RPMI7951 (cell line): ENCODE measurements around the gene SELP. TPM values are rescaled to one million over a fixed set of nuclear protein-coding genes. Genes with fewer than 3 reads are reported as not detected.
A peak's percentile ranks its signal among the peaks of the same experiment; 100 is the strongest.

Experiments used
- DNase-seq: peaks from one replicate; pipeline ENCODE4 v3.0.0-alpha.2; 2012; ENCODE audit warnings: low read depth
- total RNA-seq: library from RNA; depleted of rRNA; stranded (reverse); fragments of >200 nt; shearing (Covaris generic); gene quantifications from 2 replicates; pipeline ENCODE4 v1.2.3, GENCODE V29; 2014

The SELP gene
- total RNA-seq, 1 experiment from 2014 or later = not detected

DNA sequence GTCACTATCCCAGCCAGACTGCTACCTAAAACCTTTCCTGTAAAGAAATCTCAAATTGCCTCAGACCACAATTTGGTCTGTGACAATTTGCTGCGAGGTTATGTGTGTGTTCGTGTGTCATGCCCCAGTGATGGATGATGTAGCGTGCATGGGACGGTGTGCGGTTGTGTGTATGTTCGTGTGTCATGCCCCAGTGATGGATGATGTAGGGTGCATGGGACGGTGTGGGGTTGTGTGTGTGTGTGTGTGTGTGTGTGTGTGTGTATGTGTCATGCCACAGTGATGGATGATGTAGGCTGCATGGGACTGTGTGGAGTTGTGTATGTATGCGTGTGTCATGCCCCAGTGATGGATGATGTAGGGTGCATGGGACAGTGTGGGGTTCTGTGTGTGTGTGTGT lies 9.4 kb downstream of the SELP start:
- DNase-seq = no peak

DNA sequence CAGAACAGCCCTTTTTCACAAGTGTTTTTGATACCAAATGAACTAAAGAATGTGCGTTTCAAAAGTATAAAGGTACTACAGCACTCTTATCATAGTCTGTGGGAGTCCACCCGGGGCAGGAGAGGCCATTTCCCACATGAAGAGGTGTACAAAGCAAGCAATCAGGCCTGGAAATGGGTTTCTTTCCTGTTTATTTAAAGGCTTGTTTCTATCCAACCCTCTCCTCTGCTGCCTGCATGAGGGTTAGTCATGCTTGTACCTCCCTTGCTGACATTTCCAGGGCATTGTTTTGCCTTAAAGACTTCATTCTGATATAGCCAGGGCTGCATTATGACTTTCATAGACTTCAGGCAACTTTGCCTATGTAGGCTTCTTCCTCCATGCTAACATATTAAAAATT lies 11.6 kb downstream of the SELP start:
- no peak for DNase-seq

DNA sequence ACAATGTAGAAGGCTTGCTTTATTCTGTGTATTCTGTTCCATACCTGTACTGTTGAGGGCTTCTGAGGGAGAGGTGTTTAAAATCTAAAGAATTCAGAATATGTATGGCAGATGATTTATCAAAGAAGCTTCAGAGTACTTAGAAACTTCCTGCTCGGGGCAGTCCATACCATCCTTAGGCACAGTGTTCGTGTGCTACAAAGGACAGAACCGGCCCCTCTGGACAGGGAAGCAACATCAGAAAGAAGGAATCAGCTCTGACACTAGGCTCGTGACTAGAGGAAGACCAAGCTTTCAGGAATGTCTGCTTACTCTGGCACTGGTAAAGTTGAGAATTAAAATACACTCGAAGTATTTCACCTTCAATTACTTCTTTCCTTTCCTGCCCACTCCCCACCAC lies 14.1 kb downstream of the SELP start:
- no peak for DNase-seq

DNA sequence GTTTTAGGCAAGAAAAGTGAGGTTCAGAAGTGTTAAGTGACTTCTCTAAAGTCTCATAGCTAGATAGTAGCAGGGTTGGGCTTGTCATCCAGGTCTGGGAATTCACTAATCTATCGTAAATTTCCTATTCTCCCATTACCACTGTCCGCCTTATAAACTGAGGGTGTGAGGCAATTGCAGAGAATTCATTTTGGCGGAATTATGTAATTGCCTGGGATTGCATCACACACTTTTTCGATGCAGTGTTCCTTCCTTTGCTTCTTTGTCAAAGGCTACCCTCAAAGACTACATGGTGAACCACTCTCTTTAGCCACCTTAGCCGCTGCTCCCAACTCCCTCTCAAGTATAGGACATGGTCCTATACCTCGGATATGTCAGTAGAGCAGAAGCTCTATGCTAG lies 19.1 kb downstream of the SELP start:
- no peak for DNase-seq

DNA sequence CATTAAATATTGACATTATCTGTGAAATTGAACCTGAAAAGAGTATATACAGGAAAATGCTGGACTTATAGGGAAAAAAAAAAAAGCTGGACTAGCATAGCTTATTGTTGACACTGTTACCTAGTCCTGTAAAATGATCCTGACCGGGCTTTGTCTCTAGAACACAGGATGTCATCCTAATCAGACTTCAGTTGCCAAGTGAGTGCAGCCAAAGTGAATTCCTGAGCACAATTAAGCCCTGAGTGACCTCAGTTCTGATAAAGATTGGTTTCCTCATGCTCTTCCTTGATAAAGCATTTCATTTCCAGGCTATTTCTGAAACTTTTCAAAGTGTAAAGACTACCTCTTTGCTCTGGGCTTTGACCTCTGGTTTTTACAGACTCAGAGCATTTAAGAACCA lies 19.8 kb downstream of the SELP start:
- DNase-seq = no peak

DNA sequence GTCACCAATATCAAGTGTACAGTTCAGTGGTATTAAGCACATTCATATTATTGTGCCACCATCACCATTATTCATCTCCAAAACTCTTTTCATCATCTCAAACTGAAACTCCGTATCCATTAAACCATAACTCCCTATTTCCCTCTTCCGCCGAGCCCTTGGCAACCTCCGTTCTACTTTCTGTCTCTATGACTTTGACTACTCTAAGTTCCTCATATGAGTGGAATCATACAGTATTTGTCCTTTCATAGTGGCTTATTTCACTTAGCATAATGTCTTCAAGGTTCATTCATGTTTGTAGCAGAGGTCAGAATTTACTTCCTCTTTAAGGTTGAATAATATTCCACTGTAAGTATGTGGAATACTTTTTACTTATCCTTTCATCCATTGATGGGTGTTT lies 21.7 kb downstream of the SELP start:
- DNase-seq = no peak

DNA sequence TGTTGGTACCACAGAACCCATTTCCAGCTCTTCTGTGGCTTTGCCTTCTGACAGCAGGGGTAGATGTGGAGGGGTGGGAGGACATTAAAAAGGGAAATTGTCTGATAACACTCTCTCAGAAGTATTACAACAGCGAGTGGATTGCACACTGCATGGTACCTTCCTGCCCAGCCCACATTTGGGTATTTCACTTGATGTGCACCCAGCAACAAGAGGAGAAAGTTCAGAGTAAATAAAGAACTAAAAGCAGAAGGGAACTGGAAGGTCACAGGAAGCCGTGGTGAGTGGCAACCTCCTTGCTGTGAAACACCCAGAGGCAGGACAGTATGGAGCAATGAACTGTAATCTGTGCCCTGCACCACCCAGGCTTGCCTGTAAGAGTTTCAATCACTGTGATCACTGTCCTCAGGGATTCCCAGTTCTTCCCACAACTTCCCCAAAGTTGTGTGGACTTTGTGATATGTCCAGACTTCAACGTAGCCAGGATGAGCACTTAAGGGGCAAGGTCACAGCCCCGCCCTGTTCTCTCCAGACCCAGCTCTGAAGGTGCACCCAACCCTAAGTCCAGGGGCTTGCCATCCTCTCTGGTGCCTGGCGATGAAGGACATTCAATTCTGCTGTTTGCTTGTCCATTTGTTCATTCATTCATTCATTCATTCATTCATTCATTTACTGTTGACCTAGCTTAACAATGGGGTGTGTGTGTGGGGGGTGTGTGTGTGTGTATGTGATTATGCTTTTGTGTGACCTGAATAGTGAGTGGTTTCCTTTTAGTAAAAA lies 25.0 kb downstream of the SELP start:
- no peak for DNase-seq

DNA sequence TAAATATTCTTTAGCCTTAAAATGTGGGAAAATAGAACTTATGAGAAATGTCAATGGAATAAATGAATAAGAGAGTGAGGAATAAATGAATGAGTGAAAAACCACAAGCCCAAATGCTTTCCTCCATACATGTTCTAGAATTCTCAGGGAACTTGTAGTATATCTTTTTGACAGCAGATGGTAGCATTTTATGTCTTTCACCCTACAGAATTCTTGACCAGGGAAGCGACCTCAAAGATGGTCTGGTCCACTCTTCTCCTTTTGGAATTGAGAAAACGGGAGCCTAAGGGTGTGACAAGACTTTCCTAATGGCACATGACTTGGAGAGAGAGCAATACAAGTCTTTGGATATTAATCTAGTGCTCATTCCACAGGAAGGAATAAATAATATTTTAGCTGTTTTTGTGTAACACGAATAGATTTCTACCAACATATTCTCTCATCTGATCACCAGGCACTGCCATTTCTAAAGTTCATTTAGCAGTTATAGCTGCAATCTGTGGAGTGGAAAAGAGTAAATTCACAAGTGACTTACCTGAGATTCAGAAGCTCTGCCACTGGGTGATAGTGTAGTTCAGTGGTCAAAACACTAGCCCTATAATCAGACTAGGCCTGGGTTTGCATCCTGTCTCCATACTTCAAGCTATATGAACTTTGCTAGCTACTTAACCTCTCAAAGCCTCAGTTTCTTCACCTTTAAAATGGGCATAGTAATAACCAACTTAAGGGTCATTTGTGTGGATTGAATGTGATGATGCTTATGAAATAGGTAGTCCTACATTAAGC lies 28.6 kb downstream of the SELP start:
- DNase-seq = peak; percentile 10

DNA sequence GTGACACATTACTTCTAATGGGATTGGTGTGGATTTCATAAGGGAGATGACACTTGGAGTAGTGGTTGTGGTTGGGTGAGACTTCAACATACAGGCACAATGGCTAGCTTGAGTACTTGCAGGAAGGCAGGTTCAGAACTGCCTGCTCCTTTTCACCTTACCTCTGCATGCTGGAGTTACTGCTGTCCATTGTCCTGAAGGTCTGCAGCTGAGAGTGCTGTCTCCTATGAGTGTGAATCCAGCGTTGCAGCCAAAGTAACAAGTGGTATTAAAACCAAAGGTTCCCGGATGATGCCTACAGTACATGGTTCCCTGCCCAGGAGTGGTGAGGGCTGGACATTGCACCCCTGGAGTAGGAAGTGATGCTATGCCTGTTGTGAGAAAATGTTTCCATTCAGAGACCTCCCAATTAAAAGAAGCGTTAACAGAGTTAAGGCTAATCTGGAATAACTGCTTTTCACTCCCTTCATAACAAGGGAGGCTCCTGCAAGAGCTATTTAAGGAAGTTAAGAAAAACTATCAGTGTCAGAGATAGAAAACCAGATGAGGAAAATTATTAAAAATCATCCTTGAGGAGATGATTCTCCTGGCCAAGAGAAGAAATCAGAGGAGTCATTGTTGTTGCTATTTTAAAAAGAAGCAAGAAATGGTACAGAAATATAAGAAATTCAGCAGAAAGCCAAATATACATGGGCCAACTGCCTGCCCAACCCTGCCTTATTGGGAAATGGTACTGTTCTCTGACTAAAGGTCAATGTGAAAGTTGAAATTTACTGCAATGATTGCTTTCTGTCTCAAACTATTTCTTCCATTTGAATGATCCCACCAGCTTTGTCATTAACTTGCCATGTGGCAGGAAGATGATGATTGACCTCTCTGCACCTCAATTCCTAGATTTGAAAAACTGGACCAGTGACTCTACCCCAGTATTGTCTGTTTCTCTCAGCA lies 33.9 kb downstream of the SELP start:
- DNase-seq = peak; percentile 18

DNA sequence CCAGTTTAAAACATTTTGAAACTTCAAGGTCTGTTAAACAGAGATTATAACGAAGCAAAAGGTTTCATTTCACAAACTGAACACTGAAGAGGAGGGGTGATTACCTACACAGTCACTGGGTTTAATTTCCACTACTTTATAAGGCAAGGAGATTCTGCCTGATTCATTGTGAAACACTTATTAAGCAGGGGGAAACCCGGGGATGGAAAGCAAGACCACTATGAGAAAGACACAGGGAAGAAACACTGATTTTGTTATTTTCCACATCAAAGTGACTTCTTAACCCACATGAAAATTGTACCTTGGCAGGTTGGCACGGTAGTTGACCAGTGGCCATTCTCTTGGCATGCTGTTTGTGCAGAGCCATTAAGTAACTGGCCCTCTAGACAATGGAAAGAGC lies 35.5 kb downstream of the SELP start:
- no peak for DNase-seq

DNA sequence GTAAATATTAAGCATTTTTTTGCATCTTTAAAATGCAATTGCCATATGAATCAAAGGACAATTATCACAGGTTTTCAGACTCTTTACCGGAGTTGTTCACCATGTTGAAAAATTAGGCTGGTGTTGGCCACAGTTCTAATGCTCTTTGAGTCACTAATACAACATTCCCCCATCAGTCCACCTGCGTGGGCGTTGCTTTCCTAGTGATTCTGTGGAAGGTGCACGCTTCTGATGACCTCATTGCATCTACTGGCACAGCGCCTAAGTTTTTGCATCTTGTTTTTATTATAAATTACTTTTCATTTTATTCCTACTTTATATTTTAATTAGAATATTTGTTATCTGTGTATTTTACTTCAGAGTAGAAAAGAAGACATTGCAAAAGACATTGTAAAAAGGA lies 39.0 kb downstream of the SELP start:
- DNase-seq = no peak

DNA sequence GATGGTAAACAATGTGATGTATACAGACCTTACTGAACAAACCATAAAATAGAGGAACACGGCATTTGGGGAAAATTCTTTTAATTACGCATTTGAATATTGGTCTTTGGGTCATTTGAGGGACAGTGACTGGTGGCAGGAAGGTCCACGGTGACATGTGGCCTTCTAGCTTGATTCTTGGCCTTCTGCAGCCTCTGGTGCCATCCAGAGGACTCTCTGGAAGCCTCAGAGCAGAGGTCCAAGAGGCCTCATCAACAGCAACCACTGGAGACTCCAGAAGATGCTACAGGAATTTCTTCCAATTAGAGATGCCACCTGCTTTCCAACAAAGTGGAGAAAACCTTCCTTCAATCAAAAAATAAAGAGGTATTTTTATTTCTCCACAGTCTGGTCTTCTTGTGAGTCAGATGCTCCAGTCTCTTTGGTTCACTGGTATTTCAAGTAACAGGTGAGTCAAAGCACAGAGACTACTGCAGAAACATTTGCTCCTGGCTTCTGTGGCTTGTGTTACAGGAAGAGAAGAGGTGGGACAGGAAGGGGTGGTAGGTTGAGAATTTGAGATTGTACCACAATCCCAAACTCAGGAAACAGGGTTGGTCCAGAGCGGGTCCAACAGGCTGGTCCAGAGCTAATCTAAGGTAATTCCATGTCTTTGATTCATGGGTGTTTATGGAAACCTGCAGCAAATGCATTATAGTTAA lies 41.0 kb downstream of the SELP start:
- DNase-seq = no peak

DNA sequence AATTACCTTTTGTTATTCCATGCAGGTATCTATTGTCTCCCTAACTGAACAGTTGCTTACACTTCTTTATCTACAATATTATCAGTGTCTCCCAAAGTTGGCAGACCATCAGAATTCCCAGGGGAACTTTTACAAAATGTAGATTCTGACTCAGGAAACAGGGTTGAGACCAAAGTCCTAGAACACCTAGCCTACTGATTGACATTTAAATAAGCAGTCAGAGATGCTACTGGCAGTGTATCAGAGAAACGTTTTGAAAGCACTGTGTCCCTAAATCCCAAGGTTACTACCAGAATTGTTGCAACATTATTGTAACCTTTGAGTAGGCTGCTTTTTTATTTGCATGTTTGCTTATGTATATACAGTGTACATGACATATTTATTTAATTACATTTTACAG lies 41.8 kb downstream of the SELP start:
- no peak for DNase-seq

DNA sequence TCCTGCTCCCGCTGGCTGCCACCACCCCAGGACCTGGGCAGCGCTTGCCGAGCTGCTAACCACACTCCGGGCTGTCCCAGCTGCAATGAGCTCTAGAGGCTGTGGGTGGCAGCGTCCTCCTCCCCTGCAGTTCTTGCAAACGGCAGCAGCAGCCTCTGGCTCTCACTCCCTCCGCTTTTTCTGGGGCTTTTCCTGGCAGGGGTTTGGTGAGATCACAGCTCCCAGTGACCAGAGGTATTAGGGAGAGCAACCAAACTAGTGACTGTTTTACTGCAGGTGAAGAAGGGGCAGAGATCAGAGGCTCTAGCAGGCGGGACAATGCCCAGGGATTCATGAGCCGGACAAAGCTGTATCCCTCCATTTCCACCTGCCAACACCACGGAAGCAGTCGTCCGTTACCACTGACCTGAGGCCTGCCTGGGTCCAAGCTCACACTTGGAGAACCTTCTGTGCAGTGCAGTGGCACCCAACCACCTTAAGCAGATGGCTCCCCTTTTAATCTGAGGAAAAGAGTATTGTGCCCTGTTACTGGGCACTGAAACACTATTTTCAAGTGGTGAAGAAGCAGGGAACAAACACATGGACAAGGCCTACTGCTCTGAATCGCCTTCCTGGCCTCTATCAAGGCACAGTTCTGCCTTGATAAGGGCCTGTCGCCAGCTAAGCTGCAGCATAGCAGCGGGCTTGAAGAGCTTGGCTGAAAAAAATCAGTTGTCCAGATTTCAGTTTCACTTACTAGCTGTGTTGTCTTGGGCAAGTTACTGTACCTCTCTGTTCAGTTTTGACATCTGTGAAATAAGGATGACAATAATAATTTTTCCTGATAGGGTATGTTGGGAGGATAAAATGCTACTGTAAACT lies 43.3 kb downstream of the SELP start, which contains the start of gene F5:
Gene F5, minus strand, starts transcription at position 87 of the 861 bp plus-strand sequence. CDS start 95 bp downstream, outside the sequence.
- DNase-seq = peak; percentile 45

DNA sequence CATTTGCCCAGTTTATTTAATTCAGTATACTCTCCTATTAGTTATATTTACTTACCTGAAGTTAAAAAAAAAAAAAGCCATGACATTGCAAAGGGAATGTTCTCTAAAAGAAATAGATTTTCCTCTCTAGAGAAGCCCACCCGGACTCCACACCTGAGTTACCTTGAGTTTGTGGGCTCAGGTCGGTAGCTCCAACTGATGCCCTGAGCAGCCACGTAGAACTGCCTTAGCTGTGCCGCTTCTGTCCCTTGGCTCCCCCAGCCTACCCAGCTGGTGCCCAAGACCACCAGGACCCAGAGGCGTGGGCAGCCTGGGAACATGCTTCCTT lies 43.9 kb downstream of the SELP start:
- no peak for DNase-seq

DNA sequence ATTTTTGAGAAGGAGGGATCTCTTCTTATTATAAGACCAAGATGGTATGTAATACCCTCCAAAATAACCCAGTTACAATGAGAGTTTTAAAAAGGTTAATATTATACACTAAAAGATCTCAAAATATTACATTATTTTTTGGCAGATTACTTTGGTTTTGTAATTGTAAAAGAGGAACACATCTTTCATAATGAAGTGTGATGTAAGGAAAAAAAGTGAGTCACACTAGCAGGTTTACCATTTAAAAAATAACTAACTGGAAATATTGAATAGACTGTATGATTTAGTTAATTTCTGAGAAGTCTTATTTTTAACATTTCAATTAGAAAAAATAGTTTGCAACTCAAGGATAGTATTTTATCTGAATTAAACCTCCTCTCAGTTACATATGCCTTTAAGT lies 44.7 kb downstream of the SELP start:
- DNase-seq = no peak

DNA sequence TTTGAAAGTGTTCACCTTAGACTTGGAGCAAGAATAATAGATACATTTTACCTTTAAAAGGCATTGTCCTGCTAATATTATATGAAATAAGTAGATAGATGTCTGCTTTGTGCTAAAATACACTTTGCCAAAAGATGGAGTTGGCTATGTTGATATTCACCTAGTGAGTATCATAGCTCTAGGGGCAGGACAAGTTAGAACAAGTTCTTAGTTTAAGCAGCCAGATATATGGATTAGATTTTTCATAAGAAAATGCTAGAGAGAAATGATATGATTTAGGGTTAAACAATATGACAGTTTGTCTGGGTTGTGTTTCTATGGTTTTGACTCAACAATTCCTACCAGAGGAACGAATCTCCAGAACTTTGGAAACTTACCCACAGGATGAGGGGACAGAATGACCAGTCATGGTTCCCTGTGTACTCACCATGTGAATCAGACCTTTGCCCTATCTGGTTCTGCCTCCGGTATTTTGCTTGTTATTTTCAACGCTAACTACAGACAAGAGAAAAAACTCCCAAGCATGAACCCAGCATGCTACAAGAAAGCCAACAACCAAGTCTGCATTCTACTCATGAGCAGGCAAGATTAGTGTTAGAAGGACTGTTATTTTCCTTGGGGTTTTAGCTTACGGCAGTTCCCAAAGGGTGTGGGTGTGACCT lies 45.3 kb downstream of the SELP start:
- DNase-seq = no peak

DNA sequence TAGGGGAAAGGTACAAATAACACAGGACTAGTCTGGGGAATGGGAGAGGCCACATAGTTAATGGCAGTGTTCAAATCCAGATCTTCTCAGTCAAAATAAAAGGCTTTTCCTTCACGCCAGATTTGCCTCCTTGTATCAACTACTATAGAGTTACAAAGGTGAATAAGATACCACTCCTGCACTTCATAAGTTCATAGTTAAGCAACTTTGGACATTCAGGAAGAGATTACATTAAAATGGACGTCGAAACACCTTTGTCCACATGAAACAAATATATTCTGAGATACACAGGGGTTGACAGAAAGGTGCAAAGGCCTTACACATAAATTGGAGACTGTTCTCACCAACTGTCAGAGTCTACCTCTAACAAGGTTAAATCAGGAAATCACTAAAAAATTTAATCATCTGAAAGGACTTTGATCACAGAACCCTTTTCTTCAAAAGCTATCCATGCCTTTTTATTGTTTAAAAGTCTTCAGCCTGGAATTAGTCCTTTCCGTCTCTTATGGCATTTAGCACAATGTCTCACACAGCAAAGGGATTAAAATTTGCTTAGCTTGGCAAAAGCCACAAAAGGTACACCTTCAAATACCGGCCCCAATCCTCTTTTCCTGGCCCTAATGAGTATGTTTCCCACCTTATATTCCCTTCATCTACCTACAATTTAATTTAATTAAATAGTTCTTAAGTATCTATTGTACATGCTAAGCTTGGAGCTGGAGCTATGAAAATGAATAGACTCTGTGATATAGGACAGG lies 51.8 kb downstream of the SELP start:
- no peak for DNase-seq

DNA sequence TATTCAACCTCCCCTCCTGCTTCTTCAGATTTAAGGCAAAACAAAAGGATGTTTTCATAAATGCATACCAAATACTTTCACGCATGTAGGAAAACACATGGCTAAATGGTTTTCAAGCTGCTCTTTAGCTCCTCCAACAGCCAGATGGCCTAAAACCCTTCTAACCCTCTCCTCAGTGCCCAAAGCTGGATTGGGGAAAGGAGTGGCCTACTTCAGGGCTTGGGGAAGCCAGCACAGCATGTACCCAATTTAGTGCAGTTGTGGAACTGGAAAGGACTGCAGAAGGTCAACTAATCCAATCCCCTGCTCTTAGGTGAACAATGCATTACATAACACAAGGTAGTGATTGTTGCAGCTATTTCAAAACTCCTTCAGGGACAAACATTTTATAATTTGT lies 53.0 kb downstream of the SELP start:
- DNase-seq = no peak
